ENCODE data around the gene HOXA13.

Gene HOXA13

DNA sequence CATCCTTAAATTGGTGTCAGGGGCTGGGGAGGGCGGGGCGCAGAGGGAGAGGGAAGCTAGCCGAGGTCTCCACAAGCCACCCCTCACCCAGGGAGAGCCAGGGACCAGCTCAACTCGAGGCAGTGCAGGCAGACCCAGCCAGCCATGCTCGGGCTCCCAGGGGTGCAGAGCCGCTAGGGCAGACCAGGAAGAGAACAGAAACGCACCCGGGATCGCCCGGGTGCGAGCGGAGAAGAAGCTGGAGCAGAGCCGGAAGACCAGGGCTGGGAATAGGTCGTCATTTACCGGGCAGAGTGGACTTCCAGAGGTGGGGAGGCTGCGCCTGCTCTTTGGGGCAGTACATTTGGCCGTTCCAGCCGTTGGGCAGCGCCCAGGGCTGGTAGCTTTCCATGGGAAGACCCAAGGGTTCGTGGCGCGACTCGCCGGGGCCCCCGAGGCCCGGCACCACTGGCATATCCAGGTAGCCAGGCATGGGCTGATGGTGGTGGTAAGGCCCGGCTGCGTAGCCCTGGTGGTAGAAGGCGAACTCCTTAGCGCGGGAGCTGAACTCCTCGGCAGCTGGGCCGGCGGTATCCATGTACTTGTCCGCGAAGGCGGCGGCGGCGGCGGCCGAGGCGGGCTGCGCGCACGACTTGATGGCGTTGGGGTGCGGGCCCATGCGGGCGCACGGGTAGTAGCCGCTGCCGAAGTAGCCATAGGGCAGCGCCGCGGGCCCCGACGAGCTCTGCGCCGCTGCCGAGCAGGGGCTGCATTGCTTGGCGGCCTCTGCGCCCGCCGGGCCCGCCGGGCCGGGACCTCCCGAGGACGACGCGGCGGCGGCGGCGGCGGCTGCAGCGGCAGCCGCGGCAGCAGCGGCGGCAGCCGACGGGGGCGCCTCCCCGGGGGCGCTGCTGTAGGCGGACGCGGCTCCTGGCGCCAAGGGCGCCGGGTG, 755 bp downstream of the HOXA13 start:
- H3K27ac ChIP-seq (ENCODE audit: low read depth, low read length, poor library complexity, severe bottlenecking), result no peak overlapping the region
- H3K4me2 ChIP-seq (ENCODE audit: low read length), result peak overlapping the region; percentile 73
- peak overlapping the region; percentile 34; the same call in 1 of the 2 replicates for H3K9ac ChIP-seq (ENCODE audit: low read length)
- no peak for TF ChIP-seq EZH2 (IDR thresholded peaks at IDR 0.05; ENCODE audit: borderline replicate concordance, low read length)
- TF ChIP-seq, protein P1, sequence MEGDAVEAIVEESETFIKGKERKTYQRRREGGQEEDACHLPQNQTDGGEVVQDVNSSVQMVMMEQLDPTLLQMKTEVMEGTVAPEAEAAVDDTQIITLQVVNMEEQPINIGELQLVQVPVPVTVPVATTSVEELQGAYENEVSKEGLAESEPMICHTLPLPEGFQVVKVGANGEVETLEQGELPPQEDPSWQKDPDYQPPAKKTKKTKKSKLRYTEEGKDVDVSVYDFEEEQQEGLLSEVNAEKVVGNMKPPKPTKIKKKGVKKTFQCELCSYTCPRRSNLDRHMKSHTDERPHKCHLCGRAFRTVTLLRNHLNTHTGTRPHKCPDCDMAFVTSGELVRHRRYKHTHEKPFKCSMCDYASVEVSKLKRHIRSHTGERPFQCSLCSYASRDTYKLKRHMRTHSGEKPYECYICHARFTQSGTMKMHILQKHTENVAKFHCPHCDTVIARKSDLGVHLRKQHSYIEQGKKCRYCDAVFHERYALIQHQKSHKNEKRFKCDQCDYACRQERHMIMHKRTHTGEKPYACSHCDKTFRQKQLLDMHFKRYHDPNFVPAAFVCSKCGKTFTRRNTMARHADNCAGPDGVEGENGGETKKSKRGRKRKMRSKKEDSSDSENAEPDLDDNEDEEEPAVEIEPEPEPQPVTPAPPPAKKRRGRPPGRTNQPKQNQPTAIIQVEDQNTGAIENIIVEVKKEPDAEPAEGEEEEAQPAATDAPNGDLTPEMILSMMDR (IDR thresholded peaks at IDR 0.05; ENCODE audit: low read length), result no peak
- H3F3A ChIP-seq (ENCODE audit: insufficient read depth, low read length), result no peaks in the 10 kb centered on the region
- no peaks in the 10 kb centered on the region for H3K79me2 ChIP-seq (ENCODE audit: insufficient read depth, low read length)
- peaks cover 36% of the 10 kb centered on the region for H3K4me1 ChIP-seq (ENCODE audit: insufficient read depth, low read length, severe bottlenecking)
- H3K9me3 ChIP-seq (ENCODE audit: low read length), result no peaks in the 10 kb centered on the region
- H2AFZ ChIP-seq (ENCODE audit: low read length), result no peak overlapping the region
- H4K20me1 ChIP-seq (ENCODE audit: insufficient read depth, low read length), result no peaks in the 10 kb centered on the region
- H3K27me3 ChIP-seq (ENCODE audit: insufficient read depth, low read length), result no peaks in the 10 kb centered on the region; the same call in 1 of the 2 replicates
- H3K4me3 ChIP-seq (ENCODE audit: low read depth, low read length, poor library complexity, severe bottlenecking), result peak overlapping the region; percentile 61
- H3K9me2 ChIP-seq (ENCODE audit: low read depth, low read length), result no peaks in the 10 kb centered on the region
- H3K36me3 ChIP-seq (ENCODE audit: insufficient read depth, low read length), result no peaks in the 10 kb centered on the region

DNA sequence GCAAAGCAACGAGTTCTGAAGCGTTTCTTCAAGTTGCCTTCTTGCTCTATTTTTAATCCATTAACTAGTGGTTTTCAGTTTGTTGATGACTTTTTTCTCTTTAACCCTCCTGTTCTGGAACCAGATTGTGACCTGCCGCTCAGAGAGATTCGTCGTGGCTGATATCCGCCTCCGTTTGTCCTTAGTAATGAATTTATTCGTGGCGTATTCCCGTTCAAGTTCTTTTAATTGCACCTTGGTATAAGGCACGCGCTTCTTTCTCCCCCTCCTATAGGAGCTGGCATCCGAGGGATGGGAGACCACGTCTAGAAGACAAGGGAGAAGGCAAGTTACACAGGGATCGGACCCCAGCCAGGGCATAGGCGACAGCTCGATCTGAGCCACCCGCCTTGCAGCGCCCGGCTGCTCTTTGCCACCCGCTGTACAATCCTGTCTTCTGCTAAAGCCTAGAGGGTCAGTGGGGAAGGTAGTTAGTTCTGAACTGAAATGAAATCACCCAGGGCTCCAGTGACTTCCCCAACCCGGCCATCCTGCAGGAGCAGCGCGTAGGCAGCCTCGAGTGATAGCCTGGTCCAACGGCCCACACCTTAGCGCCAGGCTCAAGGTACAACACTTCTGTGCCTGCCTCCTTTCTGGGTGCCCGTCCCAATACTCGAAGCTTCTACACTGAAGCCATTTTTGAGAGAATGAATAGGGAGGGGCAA, 1.6 kb downstream of the HOXA13 start:
- Histone ChIP-seq H4K20me1 (ENCODE audit: insufficient read depth, low read length) (no peaks in the 10 kb centered on the region), H3K9me3 (ENCODE audit: low read length) (no peaks in the 10 kb centered on the region), H3K27ac (ENCODE audit: low read depth, low read length, poor library complexity, severe bottlenecking) (no peak overlapping the region), H2AFZ (ENCODE audit: low read length) (no peak overlapping the region), H3K9me2 (ENCODE audit: low read depth, low read length) (no peaks in the 10 kb centered on the region), H3K4me3 (ENCODE audit: low read depth, low read length, poor library complexity, severe bottlenecking) (no peak overlapping the region), H3K36me3 (ENCODE audit: insufficient read depth, low read length) (no peaks in the 10 kb centered on the region), H3F3A (ENCODE audit: insufficient read depth, low read length) (no peaks in the 10 kb centered on the region), H3K27me3 (ENCODE audit: insufficient read depth, low read length) (no peaks in the 10 kb centered on the region; the same call in 1 of the 2 replicates), H3K4me2 (ENCODE audit: low read length) (no peak overlapping the region; the same call in 1 of the 2 replicates), H3K9ac (ENCODE audit: low read length) (no peak overlapping the region), H3K79me2 (ENCODE audit: insufficient read depth, low read length) (no peaks in the 10 kb centered on the region), H3K4me1 (ENCODE audit: insufficient read depth, low read length, severe bottlenecking) (peaks cover 36% of the 10 kb centered on the region)
- no peak for TF ChIP-seq EZH2 (IDR thresholded peaks at IDR 0.05; ENCODE audit: borderline replicate concordance, low read length)
- TF ChIP-seq, protein P1 (IDR thresholded peaks at IDR 0.05; ENCODE audit: low read length), result no peak

DNA sequence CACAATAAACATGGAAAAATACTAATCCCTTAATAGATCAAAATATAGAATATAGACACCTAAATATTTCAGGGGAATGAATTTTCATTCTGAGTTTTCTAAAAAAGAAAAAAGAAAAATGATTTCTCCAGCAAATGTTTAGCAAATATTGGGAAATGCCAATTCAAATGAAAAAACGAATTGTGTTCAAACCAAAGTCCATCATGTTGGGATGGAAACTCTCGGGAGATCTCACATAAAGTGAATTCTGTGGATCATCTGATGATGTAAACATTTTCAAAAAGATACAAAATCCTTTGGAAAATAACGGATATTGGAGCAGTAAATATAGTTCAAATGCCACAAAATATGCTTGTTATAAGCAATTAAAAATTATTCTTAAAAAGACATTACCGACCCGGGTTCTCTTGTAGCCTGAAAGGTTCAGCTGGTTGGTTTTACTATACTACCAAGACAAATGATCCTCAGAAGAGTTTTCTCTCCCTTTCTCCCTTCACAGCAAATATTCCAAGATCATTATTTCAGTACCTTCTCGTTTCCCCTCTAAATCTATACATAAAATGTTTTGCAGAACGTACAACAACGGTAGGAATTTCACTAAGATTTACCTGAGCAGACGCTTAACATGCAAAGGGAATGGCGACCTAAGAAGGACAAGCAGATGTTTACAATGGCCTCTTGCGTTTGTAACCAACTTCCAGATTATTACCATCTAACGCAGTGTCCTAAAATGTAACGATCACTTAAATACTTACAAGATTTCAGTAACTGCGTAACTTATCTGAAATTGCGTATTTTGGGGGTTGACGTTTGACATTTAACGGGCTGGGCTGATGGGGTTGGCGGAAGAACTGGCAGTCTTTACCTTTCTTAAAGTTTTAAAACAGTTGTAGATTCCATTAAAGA, 2.5 kb downstream of the HOXA13 start:
- H2AFZ ChIP-seq (ENCODE audit: low read length), result no peak overlapping the region
- TF ChIP-seq, protein P1 (IDR thresholded peaks at IDR 0.05; ENCODE audit: low read length), result no peak
- no peak for TF ChIP-seq EZH2 (IDR thresholded peaks at IDR 0.05; ENCODE audit: borderline replicate concordance, low read length)
- peaks cover 42% of the 10 kb centered on the region for H3K4me1 ChIP-seq (ENCODE audit: insufficient read depth, low read length, severe bottlenecking)
- no peaks in the 10 kb centered on the region for H3K79me2 ChIP-seq (ENCODE audit: insufficient read depth, low read length)
- H4K20me1 ChIP-seq (ENCODE audit: insufficient read depth, low read length), result no peaks in the 10 kb centered on the region
- no peaks in the 10 kb centered on the region; the same call in 1 of the 2 replicates for H3K27me3 ChIP-seq (ENCODE audit: insufficient read depth, low read length)
- no peak overlapping the region for H3K27ac ChIP-seq (ENCODE audit: low read depth, low read length, poor library complexity, severe bottlenecking)
- no peaks in the 10 kb centered on the region for H3F3A ChIP-seq (ENCODE audit: insufficient read depth, low read length)
- no peaks in the 10 kb centered on the region for H3K9me3 ChIP-seq (ENCODE audit: low read length)
- H3K9me2 ChIP-seq (ENCODE audit: low read depth, low read length), result no peaks in the 10 kb centered on the region
- no peak overlapping the region for H3K9ac ChIP-seq (ENCODE audit: low read length)
- no peak overlapping the region for H3K4me2 ChIP-seq (ENCODE audit: low read length)
- no peaks in the 10 kb centered on the region for H3K36me3 ChIP-seq (ENCODE audit: insufficient read depth, low read length)
- H3K4me3 ChIP-seq (ENCODE audit: low read depth, low read length, poor library complexity, severe bottlenecking), result no peak overlapping the region

Data from OCI-LY1 (cell line).